ENCODE data around the gene NR1D2.
"Not testable (repeated sequence)": the region's sequence is repeated elsewhere in the genome, so short reads cannot be mapped to it uniquely, and the experiment has no call there.

Gene NR1D2

GRCh38 chr3:23944861-23945662, at the start of gene NR1D2:
NR1D2 (plus strand) TSS chr3:23945286; CDS start chr3:23945579, 293 bp downstream.
- peak; percentile 74 for DNase-seq (ENCODE audit: low read depth)

- no peak for DNase-seq (ENCODE audit: low read depth)
Observed at GRCh38 chr3:23900744-23901143, 44.3 kb upstream of the NR1D2 start.

- DNase-seq (ENCODE audit: low read depth) = no peak
Observed at GRCh38 chr3:23904545-23904944, 40.5 kb upstream of the NR1D2 start.

GRCh38 chr3:23909341-23909740, 35.7 kb upstream of the NR1D2 start:
- no peak for DNase-seq (ENCODE audit: low read depth)

GRCh38 chr3:23911397-23911796, 33.7 kb upstream of the NR1D2 start:
- DNase-seq (ENCODE audit: low read depth) = no peak

GRCh38 chr3:23912335-23912734, 32.8 kb upstream of the NR1D2 start:
- not testable (repeated sequence) for DNase-seq (ENCODE audit: low read depth)

- no peak for DNase-seq (ENCODE audit: low read depth)
Observed at GRCh38 chr3:23913182-23913581, 31.9 kb upstream of the NR1D2 start.

GRCh38 chr3:23913873-23914743, 31.0 kb upstream of the NR1D2 start:
- DNase-seq (ENCODE audit: low read depth) = no peak

GRCh38 chr3:23915537-23916108, 29.5 kb upstream of the NR1D2 start:
- no peak for DNase-seq (ENCODE audit: low read depth)

GRCh38 chr3:23916152-23916885, 28.8 kb upstream of the NR1D2 start:
- no peak for DNase-seq (ENCODE audit: low read depth)

- DNase-seq (ENCODE audit: low read depth) = peak; percentile 94
Observed at GRCh38 chr3:23916886-23917678, 28.0 kb upstream of the NR1D2 start, which contains the start of the genes NKIRAS1 and RPL15. NKIRAS1 (minus strand) TSS chr3:23916990; CDS start chr3:23910904, 6,086 bp downstream. RPL15 (plus strand) TSS chr3:23917132; CDS start chr3:23917860, 728 bp downstream.

- DNase-seq (ENCODE audit: low read depth) = not testable (repeated sequence)
Observed at GRCh38 chr3:23917679-23918303, 27.3 kb upstream of the NR1D2 start.

- DNase-seq (ENCODE audit: low read depth) = not testable (repeated sequence)
Observed at GRCh38 chr3:23918331-23918730, 26.8 kb upstream of the NR1D2 start.

GRCh38 chr3:23919628-23920027, 25.5 kb upstream of the NR1D2 start:
- no peak for DNase-seq (ENCODE audit: low read depth)

GRCh38 chr3:23920151-23920655, 24.9 kb upstream of the NR1D2 start:
- no peak for DNase-seq (ENCODE audit: low read depth)

- no peak for DNase-seq (ENCODE audit: low read depth)
Observed at GRCh38 chr3:23921052-23921511, 24.0 kb upstream of the NR1D2 start.

GRCh38 chr3:23923786-23924185, 21.3 kb upstream of the NR1D2 start:
- no peak for DNase-seq (ENCODE audit: low read depth)

GRCh38 chr3:23926246-23926645, 18.8 kb upstream of the NR1D2 start:
- no peak for DNase-seq (ENCODE audit: low read depth)

- no peak for DNase-seq (ENCODE audit: low read depth)
Observed at GRCh38 chr3:23926736-23927135, 18.4 kb upstream of the NR1D2 start.

GRCh38 chr3:23928524-23928923, 16.6 kb upstream of the NR1D2 start:
- DNase-seq (ENCODE audit: low read depth) = no peak

Data from stimulated activated CD8-positive, alpha-beta memory T cell treated with anti-CD3 and anti-CD28 coated beads, Interleukin-4, amount 100 ng/mL, for 24 hours (primary cell).